ENCODE results near the gene CFAP100.

The CFAP100 gene

GRCh38 chr3:126440709-126440995 is 45.9 kb downstream of the CFAP100 start (continued):
- TF ChIP-seq ZNF501 (tag by site-specific recombination; IDR thresholded peaks at IDR 0.05) (no peak), ZNF692 (tag by site-specific recombination; IDR thresholded peaks at IDR 0.05) (no peak), ZNF837 (tag by site-specific recombination; IDR thresholded peaks at IDR 0.05) (no peak)

GRCh38 chr3:126441256-126441880 is 46.7 kb downstream of the CFAP100 start:
- Histone ChIP-seq H3K4me1 (ENCODE audit: control insufficient read depth, insufficient read depth, low read length) (no peaks in the 10 kb centered on the region), H3K9me3 (ENCODE audit: control insufficient read depth, insufficient read depth, low read depth, low read length) (no peaks in the 10 kb centered on the region), H3K27ac (ENCODE audit: extremely low read depth, low read depth, low read length) (no peak overlapping the region), H3K36me3 (ENCODE audit: control insufficient read depth in 2 of 2, insufficient read depth in 1 of 2, low read length in 2 of 2) (peaks cover 0 to 79% of the 10 kb centered on the region in 2 experiments; a peak in 1 of 3 replicates), H3K4me3 (ENCODE audit: low read depth, low read length) (no peak overlapping the region)
- POLR2A ChIA-PET, result no interaction called here
- CTCF ChIA-PET, result no interaction called here
- TF ChIP-seq ZNF76 (tag by site-specific recombination; IDR thresholded peaks at IDR 0.05; ENCODE audit: borderline replicate concordance, low read depth) (no peak), ZNF645 (tag by site-specific recombination; IDR thresholded peaks at IDR 0.05) (no peak), ZNF184 (tag by site-specific recombination; IDR thresholded peaks at IDR 0.05) (no peak), ZNF2 (tag by site-specific recombination; IDR thresholded peaks at IDR 0.05) (no peak), ZNF549 (tag by site-specific recombination; IDR thresholded peaks at IDR 0.05) (no peak), ZSCAN23 (tag by site-specific recombination; IDR thresholded peaks at IDR 0.05) (no peak), ZNF324 (tag by site-specific recombination; IDR thresholded peaks at IDR 0.05) (no peak), ZNF791 (tag by site-specific recombination; IDR thresholded peaks at IDR 0.05) (no peak), ZNF692 (tag by site-specific recombination; IDR thresholded peaks at IDR 0.05) (no peak), WT1 (tag by site-specific recombination; IDR thresholded peaks at IDR 0.05) (no peak), ZNF555 (tag by site-specific recombination; conservative IDR thresholded peaks at IDR 0.05) (no peak), ZSCAN30 (tag by site-specific recombination; IDR thresholded peaks at IDR 0.05) (no peak), ZNF677 (tag by site-specific recombination; IDR thresholded peaks at IDR 0.05) (no peak), ZNF664 (tag by site-specific recombination; IDR thresholded peaks at IDR 0.05) (no peak), ZFP3 (tag by site-specific recombination; IDR thresholded peaks at IDR 0.05; ENCODE audit: low read depth) (no peak), KLF8 (tag by site-specific recombination; IDR thresholded peaks at IDR 0.05) (no peak)

- Histone ChIP-seq H3K9me3 (ENCODE audit: control insufficient read depth, insufficient read depth, low read depth, low read length) (no peaks in the 10 kb centered on the region), H3K27ac (ENCODE audit: extremely low read depth, low read depth, low read length) (no peak overlapping the region), H3K4me1 (ENCODE audit: control insufficient read depth, insufficient read depth, low read length) (no peaks in the 10 kb centered on the region), H3K36me3 (ENCODE audit: control insufficient read depth in 2 of 2, insufficient read depth in 1 of 2, low read length in 2 of 2) (peaks cover 0 to 73% of the 10 kb centered on the region in 2 experiments; a peak in 1 of 3 replicates), H3K4me3 (ENCODE audit: low read depth, low read length) (no peak overlapping the region)
- POLR2A ChIA-PET, result interaction anchor here (0.6 kb wide), 1 partner anchor 13 kb away, joined by 3 read pairs; no protein-coding TSS in a partner anchor
- CTCF ChIA-PET, result no interaction called here
- TF ChIP-seq ZNF423 (tag by site-specific recombination; IDR thresholded peaks at IDR 0.05), result no peak
- TF ChIP-seq ZNF266 (tag by site-specific recombination; IDR thresholded peaks at IDR 0.05; ENCODE audit: low read depth), result no peak
- no peak for TF ChIP-seq ZNF660 (tag by site-specific recombination; IDR thresholded peaks at IDR 0.05)
- TF ChIP-seq ZNF596 (tag by site-specific recombination; IDR thresholded peaks at IDR 0.05), result no peak
- no peak for TF ChIP-seq ZFP41 (tag by site-specific recombination; IDR thresholded peaks at IDR 0.05; ENCODE audit: borderline replicate concordance)
- TF ChIP-seq ZNF274 (IDR thresholded peaks at IDR 0.05; ENCODE audit: low read length), result no peak
- TF ChIP-seq ZNF274 (tag by site-specific recombination; IDR thresholded peaks at IDR 0.05; ENCODE audit: borderline replicate concordance), result no peak
- no peak for TF ChIP-seq ZNF48 (tag by site-specific recombination; IDR thresholded peaks at IDR 0.05)
- no peak for TF ChIP-seq ZNF426 (tag by site-specific recombination; IDR thresholded peaks at IDR 0.05)
- no peak for TF ChIP-seq ZNF600 (tag by site-specific recombination; IDR thresholded peaks at IDR 0.05)
- TF ChIP-seq ZNF548 (tag by site-specific recombination; IDR thresholded peaks at IDR 0.05), result no peak
- no peak for TF ChIP-seq ZNF707 (tag by site-specific recombination; IDR thresholded peaks at IDR 0.05)
- no peak for TF ChIP-seq ZNF394 (tag by site-specific recombination; IDR thresholded peaks at IDR 0.05; ENCODE audit: borderline replicate concordance)
- no peak for TF ChIP-seq ZNF843 (tag by site-specific recombination; IDR thresholded peaks at IDR 0.05)
- TF ChIP-seq WT1 (tag by site-specific recombination; IDR thresholded peaks at IDR 0.05), result no peak
Measured at GRCh38 chr3:126442094-126442855, 47.6 kb downstream of the CFAP100 start.
